Measurements from ENCODE around the gene GLIS2.

Gene GLIS2

GRCh38 chr16:4358831-4359561 lies 43.1 kb downstream of the GLIS2 start:
- no peak for DNase-seq (ENCODE audit: low read depth)
- no peak overlapping the region for H3K4me3 ChIP-seq (ENCODE audit: control insufficient read depth, low read depth, low read length)
- peak; percentile 70 for TF ChIP-seq CTCF (conservative IDR thresholded peaks at IDR 0.05; ENCODE audit: control insufficient read depth, insufficient read depth, low read depth, low read length)

DNA sequence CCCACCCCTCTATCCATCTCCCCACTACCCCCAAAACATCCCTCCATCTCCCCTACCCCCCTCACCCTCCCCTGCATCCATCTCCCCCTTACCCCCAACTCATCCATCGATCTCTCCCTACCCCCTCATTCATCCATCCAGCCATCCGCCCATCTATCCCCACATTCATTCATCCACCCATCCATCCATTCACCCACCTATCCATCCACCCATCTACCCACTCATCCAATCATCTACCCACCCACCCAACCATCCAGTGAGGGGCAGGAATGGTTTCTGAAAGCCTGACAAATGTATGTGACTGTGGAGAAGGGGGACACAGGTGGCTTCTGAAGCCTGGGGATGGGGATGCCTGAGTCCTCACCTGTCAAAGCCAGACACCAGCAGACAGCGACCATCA lies 44.0 kb downstream of the GLIS2 start:
- H3K4me3 ChIP-seq (ENCODE audit: control insufficient read depth, low read depth, low read length): no peak overlapping the region
- no peak for TF ChIP-seq CTCF (conservative IDR thresholded peaks at IDR 0.05; ENCODE audit: control insufficient read depth, insufficient read depth, low read depth, low read length)
- no peak for DNase-seq (ENCODE audit: low read depth)

GRCh38 chr16:4360538-4361021 lies 44.7 kb downstream of the GLIS2 start:
- no peak for DNase-seq (ENCODE audit: low read depth)
- H3K4me3 ChIP-seq (ENCODE audit: control insufficient read depth, low read depth, low read length): no peak overlapping the region
- no peak for TF ChIP-seq CTCF (conservative IDR thresholded peaks at IDR 0.05; ENCODE audit: control insufficient read depth, insufficient read depth, low read depth, low read length)

DNA sequence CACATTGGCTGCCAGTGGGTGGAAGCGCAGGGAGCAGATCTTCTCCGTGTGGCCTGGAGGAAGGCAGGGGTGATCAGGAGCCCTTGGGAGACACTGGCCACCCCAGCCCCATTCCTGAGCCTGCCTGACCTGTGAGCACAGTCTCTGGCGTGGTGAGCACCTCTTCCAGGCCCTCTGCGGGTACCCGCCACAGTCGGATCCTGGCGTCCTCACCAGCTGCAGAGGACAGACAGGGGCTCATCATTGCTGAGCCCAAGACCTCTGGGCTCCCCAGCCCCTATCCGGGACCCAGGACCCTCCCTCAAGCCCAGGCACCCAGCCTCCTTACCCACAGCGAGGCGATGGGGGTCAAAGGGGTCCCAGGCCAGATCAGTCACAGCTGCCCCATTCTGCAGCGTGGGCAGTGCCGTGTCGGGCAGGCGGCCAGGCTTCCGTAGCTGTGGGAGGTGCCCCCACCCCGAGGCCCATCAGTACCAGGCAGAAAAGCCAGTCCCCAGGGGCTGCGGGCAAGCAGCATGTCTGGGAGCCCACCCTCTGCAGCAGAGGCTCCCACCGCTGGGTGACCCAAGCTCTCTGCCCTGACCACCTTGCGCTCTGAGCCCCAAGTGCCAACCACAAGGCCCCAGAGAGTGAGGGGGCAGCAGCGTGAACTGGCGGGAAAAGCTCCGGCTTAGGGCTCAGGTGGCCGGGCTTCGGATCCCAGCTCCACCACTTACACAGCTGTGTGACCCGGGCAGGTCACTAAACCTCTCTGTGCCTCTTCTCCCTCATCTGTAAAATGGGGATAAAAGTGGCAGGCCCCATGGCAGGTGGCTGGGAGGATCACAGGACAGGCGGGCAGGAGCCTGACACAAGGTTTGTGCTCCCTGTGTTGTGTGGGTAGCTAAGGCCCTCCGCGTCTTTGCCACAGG lies 45.4 kb downstream of the GLIS2 start:
- no peak overlapping the region for H3K4me3 ChIP-seq (ENCODE audit: control insufficient read depth, low read depth, low read length)
- DNase-seq (ENCODE audit: low read depth): no peak
- no peak for TF ChIP-seq CTCF (conservative IDR thresholded peaks at IDR 0.05; ENCODE audit: control insufficient read depth, insufficient read depth, low read depth, low read length)

GRCh38 chr16:4361944-4362311 lies 46.1 kb downstream of the GLIS2 start:
- TF ChIP-seq CTCF (conservative IDR thresholded peaks at IDR 0.05; ENCODE audit: control insufficient read depth, insufficient read depth, low read depth, low read length): no peak
- DNase-seq (ENCODE audit: low read depth): no peak
- no peak overlapping the region for H3K4me3 ChIP-seq (ENCODE audit: control insufficient read depth, low read depth, low read length)

DNA sequence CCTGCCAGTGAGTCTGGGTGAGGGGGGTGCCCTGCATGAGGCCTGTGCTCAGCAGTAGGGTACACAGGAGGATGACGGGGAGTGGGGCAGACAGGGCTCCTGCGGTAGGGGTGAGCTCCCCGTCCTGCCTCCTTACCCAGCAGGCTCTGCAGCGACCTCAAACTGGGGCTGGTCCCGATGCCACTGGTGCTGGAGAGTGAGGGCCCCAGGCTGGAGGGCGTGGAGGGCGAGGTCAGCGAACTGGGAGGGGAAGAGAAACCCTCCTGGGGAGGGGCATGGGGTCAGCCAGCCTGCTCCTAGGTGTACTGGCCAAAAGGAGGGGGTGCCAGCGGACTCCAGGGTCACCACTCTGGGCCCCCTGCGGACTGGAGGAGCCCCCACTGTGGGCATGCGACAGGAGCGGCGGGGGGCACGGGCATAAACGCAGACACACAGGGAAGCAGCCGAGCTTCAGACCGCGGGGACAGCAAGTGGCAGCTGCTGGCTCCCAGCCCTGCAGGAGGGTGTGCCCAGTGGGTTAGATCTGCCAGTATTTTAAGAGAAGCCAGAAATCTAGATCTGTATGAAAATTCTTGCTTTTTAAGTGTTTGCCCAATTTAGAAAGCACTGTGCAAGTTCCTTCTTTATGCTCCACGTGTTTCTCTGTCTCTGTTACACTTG lies 46.7 kb downstream of the GLIS2 start:
- H3K4me3 ChIP-seq (ENCODE audit: control insufficient read depth, low read depth, low read length): no peak overlapping the region
- no peak for DNase-seq (ENCODE audit: low read depth)
- TF ChIP-seq CTCF (conservative IDR thresholded peaks at IDR 0.05; ENCODE audit: control insufficient read depth, insufficient read depth, low read depth, low read length): no peak

Data from fibroblast of mammary gland (primary cell).